GM21786 (cell line): Measurements from ENCODE around the gene PSMD10.

ENCODE experiments used
- ATAC-seq: cut with Tn5 transposase; IDR thresholded peaks from one replicate; pipeline ENCODE4 v1.9.1; 2021; ENCODE audit not compliant: unreplicated experiment

The PSMD10 gene, protein sequence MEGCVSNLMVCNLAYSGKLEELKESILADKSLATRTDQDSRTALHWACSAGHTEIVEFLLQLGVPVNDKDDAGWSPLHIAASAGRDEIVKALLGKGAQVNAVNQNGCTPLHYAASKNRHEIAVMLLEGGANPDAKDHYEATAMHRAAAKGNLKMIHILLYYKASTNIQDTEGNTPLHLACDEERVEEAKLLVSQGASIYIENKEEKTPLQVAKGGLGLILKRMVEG

GRCh38 chrX:108091264-108091877 is at the start of gene PSMD10, which contains the start of gene ATG4A:
PSMD10 (minus strand) TSS chrX:108091542; CDS start chrX:108091520, 22 bp downstream.
ATG4A (plus strand) TSS chrX:108091778; CDS start chrX:108091827, 49 bp downstream.
- ATAC-seq = peak; percentile 96

DNA sequence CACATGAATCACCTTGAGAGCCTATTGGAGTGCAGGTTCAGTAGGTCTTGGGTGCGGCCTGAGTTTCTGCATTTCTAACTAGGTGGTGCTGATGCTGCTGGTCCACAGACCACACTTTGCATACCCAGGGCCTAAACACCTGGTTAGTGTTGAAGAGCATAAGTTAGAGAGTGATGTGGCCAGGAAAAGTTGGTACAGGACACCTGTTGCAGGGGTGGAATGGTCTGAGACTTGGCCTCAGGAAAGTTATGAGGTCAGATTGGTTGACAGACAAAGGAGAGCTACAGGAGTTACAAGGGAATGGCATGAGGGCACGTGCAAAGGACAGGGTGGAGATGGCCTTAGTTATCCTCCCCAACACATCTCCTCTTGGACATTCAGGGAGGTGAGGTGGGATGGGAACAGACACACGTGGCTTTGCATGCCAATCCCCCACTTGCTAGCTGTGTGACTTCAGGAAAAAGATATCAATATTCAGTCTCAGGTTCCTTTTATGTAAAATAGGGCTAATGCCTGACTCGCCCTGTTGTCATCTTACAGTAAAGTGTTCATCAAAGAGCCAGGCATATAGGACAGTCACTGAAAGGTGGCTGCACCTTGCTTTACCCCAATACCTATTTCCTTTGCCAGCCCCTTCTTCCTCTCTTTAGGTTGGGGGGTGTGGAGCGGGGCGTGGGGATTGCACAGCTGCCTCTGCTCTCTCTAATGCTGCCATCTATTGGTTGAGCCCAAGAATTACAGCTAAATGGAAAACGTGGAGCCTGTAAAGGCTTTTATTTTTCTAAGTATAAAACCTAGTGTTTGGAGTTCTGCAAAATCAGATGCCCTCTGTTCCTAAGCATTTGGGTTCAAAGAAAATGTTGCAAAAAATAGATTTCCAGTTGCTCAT is 47.7 kb upstream of the PSMD10 start:
- no peak for ATAC-seq

GRCh38 chrX:108134724-108135123 is 43.4 kb upstream of the PSMD10 start:
- no peak for ATAC-seq

DNA sequence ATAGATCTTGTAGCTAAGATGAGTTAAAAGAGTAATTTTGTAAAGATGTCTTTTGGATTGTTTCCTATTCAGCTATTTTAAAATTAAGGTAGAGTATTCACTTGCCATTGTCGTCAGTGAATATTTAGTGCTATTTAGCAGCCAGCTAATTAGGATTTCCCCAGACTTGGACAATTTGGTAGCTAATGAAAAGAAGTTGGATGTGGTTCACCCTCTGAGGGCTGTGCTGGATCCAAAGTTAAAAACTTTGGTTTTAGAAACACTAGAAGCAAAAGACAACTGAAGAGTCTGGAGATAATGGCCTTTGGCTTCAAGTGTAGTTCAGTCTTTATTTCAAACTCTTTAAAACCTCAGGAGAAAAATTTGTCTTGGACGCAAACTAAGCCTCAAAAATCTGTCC is 41.5 kb upstream of the PSMD10 start:
- ATAC-seq = no peak

DNA sequence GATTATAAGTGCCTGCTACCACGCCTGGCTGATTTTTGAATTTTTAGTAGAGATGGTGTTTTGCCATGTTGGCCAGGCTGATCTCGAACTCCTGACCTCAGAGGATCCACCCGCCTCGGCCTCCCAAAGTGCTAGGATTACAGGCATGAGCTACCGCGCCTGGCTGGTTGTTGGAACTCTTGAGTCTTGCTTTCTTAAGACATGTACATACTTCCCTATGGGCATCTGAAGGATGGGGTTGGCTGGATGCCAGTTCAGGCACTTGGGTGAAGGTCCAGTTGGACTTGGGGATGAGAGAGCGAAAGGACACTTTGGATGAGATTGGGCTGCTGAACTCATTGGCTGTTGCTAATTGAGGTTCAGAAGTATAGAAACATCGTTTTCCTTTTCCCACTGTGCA is 40.7 kb upstream of the PSMD10 start:
- no peak for ATAC-seq

DNA sequence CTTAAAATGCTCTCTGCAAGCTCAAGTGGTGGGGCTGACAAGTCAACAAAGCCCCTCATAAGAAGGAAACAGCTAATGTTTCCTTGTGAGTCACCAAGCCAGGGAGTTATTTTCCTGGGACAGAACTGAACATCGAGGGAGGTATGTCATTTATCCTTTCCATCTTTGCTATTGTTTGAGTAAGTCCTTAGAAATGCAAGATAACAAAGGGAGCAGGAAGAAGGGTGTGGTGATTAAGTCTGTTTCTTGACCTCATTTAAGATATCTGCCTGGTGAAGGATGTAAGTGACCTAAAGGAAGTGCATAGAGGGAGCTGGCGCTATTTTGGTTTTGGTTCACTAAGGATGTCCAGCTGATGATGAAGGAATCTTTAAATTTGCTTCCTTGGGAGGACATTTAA is 40.1 kb upstream of the PSMD10 start:
- ATAC-seq = no peak

- no peak for ATAC-seq
These were observed 39.5 kb upstream of the PSMD10 start for GRCh38 chrX:108130889-108131288.

DNA sequence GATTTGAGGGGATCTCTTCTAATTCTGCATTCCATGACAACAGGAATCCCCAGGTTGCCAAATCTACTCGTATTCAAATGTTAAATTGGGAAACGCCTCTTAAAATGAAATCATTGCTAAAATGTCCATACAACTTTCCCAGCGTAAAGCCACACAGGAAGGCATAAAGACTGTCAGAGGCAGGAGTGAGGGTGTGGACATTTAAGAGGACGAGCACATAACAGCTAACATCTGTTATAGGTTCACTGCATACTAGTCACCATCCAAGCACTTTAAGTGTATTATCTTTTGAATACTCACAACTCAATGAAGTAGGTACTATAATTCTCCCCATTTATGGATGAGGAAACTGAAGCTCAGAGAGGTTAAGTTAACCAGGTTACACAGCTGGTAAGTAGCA is 35.8 kb upstream of the PSMD10 start:
- ATAC-seq = no peak

GRCh38 chrX:108126661-108127060 is 35.3 kb upstream of the PSMD10 start:
- ATAC-seq = no peak

- ATAC-seq = no peak
These were observed 32.4 kb upstream of the PSMD10 start for GRCh38 chrX:108123591-108124366.

- ATAC-seq = no peak
These were observed 31.4 kb upstream of the PSMD10 start for GRCh38 chrX:108122748-108123147.

- no peak for ATAC-seq
These were observed 29.9 kb upstream of the PSMD10 start for GRCh38 chrX:108121291-108121690.

GRCh38 chrX:108117988-108118387 is 26.6 kb upstream of the PSMD10 start:
- ATAC-seq = no peak

DNA sequence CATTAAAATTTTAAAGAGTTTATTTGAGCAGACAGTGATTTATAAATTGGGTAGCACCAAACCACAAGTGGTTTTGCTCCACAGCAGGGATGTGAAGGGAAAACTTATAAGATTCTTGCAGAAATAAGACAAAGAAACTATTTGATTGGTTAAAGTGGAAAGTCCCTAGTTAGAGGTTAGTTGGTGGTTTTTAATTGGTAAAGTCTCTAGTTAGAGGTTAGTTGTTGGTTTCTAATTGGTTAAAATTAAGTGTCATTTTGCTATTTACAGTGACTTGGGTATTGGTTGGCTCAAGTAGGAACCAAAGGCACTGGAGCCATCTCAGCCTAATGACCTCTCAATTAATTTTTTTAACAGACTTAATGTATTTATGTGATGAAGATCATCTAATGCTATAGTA is 23.2 kb upstream of the PSMD10 start:
- ATAC-seq = no peak

DNA sequence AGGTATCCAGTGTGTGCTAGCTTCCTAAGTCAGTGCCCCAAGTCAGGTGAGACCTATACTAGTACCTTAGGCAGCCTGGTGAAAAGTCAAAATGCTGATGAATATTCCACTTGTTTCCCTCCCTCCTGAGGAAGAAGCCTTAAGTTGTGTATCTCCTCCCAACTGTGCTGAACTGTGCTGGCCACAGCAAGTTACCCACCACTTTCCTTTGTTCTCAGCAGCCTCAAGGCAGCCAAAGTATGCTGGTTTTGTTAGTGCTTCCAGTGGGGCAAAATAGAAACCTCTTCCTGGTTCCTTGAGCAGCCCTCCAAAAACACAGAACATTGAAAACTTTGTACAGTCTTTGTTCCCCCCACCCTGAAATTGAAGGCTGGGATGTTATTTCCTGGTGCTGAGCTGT is 14.1 kb upstream of the PSMD10 start:
- no peak for ATAC-seq

- ATAC-seq = no peak
These were observed 6.0 kb upstream of the PSMD10 start for GRCh38 chrX:108097380-108097779.

GRCh38 chrX:108091878-108092291 is 543 bp upstream of the PSMD10 start:
- ATAC-seq = peak; percentile 34

DNA sequence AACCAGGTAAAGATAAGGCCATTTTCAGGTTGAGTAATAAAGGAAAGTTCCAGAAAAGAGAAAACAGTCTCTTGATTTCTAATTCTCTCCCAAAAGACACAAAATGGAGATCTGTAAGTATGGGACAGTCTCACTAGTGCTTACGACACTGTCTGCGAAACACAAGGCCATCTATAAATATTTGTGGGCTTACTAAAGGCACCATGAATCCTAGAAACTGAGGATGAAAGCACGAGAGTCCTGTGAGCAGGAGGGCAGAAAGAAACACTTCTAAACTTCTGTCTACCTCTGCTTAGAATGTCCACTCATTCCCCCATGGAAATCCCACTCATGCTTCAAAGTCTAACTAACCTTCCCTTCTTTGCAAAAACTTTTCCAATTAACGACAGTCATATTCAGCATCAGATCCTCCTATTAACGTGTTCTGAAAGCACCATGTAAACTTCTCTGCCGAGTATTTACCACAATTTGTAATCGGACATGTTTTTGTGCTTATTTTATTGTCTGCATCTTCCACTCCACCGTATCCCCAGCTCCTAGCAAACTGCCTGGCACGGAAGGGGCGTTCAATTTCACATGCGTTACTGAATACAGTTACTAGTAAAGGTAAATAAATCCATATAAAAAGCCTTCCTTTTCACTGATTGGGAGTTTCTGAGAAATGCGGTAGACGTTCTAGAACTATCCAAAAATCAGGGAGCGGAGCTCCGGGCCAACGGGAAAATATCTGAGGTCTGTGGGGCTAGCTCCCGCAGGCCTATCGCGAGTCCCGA is 665 bp downstream of the PSMD10 start:
- ATAC-seq = no peak

GRCh38 chrX:108088511-108088910 is 2.8 kb downstream of the PSMD10 start:
- no peak for ATAC-seq

DNA sequence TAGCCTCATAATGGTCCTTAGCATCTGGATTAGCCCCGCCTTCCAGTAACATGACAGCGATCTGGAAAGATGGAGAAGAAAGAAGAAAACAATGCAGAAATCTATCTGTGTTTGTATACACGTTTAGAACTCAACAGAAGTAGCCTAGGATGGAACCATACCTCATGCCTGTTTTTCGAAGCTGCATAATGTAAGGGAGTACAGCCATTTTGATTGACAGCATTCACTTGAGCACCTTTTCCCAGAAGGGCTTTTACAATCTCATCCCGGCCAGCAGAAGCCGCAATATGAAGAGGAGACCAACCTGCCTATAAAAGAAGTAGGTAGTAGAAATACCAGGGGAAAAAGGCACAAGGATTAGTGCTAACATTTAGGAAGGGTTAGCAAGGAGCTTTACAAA is 3.5 kb downstream of the PSMD10 start:
- no peak for ATAC-seq
